A673 (cell line): ENCODE data around the gene PBRM1. TPM values are rescaled to one million over a fixed set of nuclear protein-coding genes. Genes with fewer than 3 reads are reported as not detected.

Experiments used
- BruUV-seq: library from RNA; stranded (reverse); fragments of 400-500 nt; replicated peaks from 2 replicates; lab custom pipeline; 2021; lab: Mats Ljungman, UMichigan
- CTCF ChIA-PET: fragments of 300-600 bp; sonication (Branson Sonifier 250); formaldehyde crosslinking; loops from one replicate; lab custom pipeline; 2022; ENCODE audit warnings: antibody characterized with exemption; lab: Charles Lee
- POLR2A ChIA-PET: fragments of 300-600 bp; sonication (Branson Sonifier 250); formaldehyde crosslinking; loops from one replicate; lab custom pipeline; 2022; ENCODE audit warnings: antibody characterized with exemption; ENCODE audit not compliant: low non-redundant PET; lab: Charles Lee
- DNase-seq: peaks from one replicate; pipeline ENCODE4 v3.0.0-alpha.2; 2015; ENCODE audit warnings: low spot score
- H3K27ac ChIP-seq: fragments of 200-600 bp; sonication (generic); 2 replicates; pipeline ENCODE4 v1.5.1; 2016; ENCODE audit warnings: mixed run types, low read depth, mild to moderate bottlenecking, mixed read lengths, antibody characterized with exemption, low read length; ENCODE audit not compliant: poor library complexity, severe bottlenecking
- H3K27me3 ChIP-seq: fragments of 200-600 bp; sonication (generic); replicated peaks from 2 replicates; pipeline ENCODE4 v1.6.1; 2017; ENCODE audit warnings: mixed run types, low read depth, mild to moderate bottlenecking, mixed read lengths, antibody characterized with exemption, low read length; ENCODE audit not compliant: insufficient read depth, poor library complexity
- H3K36me3 ChIP-seq: fragments of 200-600 bp; sonication (generic); 2 replicates; pipeline ENCODE4 v1.6.1; 2016; ENCODE audit warnings: mixed run types, mild to moderate bottlenecking, mixed read lengths, antibody characterized with exemption, low read length; ENCODE audit not compliant: insufficient read depth, poor library complexity, severe bottlenecking
- H3K4me1 ChIP-seq: fragments of 200-600 bp; sonication (generic); 2 replicates; pipeline ENCODE4 v1.6.1; 2017; ENCODE audit warnings: mixed run types, mild to moderate bottlenecking, mixed read lengths, antibody characterized with exemption, low read length; ENCODE audit not compliant: insufficient read depth, poor library complexity, severe bottlenecking
- H3K4me3 ChIP-seq: fragments of 200-600 bp; sonication (generic); 2 replicates; pipeline ENCODE4 v1.5.1; 2016; ENCODE audit warnings: low read depth, mixed run types, mild to moderate bottlenecking, mixed read lengths, low read length; ENCODE audit not compliant: poor library complexity, severe bottlenecking
- H3K9me3 ChIP-seq: fragments of 200-600 bp; sonication (generic); 2 replicates; pipeline ENCODE4 v1.6.1; 2016; ENCODE audit warnings: mixed run types, low read depth, mild to moderate bottlenecking, mixed read lengths, antibody characterized with exemption, low read length; ENCODE audit not compliant: poor library complexity, severe bottlenecking
- CTCF ChIP-seq: fragments of 300-800, 200-600 bp; sonication (generic); conservative IDR thresholded peaks from 2 replicates; pipeline ENCODE4 v1.5.1; 2017; ENCODE audit warnings: low read depth, mild to moderate bottlenecking, antibody characterized with exemption, low read length, moderate library complexity, mixed read lengths
- EZH2 ChIP-seq: fragments of 200-600 bp; sonication (generic); IDR thresholded peaks from 2 replicates; pipeline ENCODE4 v1.6.1; 2017; ENCODE audit warnings: borderline replicate concordance, low read depth, mild to moderate bottlenecking, mixed read lengths, antibody characterized with exemption, low read length; ENCODE audit not compliant: poor library complexity, severe bottlenecking
- intact Hi-C: fragments of 100-400 bp; cut with micrococcal nuclease; formaldehyde crosslinking; loops from one replicate; pipeline ENCODE4 v1.10.0; 2022; ENCODE audit not compliant: unreplicated experiment
- total RNA-seq: library from RNA; stranded (reverse); gene quantifications from 2 replicates; pipeline ENCODE4 v1.2.3, GENCODE V29; 2021

Gene PBRM1
- total RNA-seq, 1 experiment from 2014 or later = 65.0 TPM

- intact Hi-C loops = no loop called here
- BruUV-seq = no TSS peak
- no peaks in the 10 kb centered on the region for H3K4me1 ChIP-seq
- DNase-seq = no peak
- H3K27me3 ChIP-seq = no peaks in the 10 kb centered on the region
- ChIA-PET CTCF (no interaction called here), POLR2A (interaction anchor here (0.6 kb wide), 1 partner anchor 124 kb away, joined by 3 read pairs; no protein-coding TSS in a partner anchor)
- no peak overlapping the region for H3K27ac ChIP-seq
- H3K9me3 ChIP-seq = no peaks in the 10 kb centered on the region
- TF ChIP-seq EZH2 = no peak
- TF ChIP-seq CTCF = no peak
- H3K4me3 ChIP-seq = no peak overlapping the region
- H3K36me3 ChIP-seq = peaks cover 58% of the 10 kb centered on the region
These were observed 10.3 kb upstream of the PBRM1 start for GRCh38 chr3:52695798-52696671.

GRCh38 chr3:52694528-52695189 lies 8.9 kb upstream of the PBRM1 start:
- intact Hi-C loops = no loop called here
- Histone ChIP-seq H3K27me3 (no peaks in the 10 kb centered on the region), H3K9me3 (no peaks in the 10 kb centered on the region), H3K27ac (no peak overlapping the region), H3K4me1 (no peaks in the 10 kb centered on the region), H3K36me3 (peaks cover 71% of the 10 kb centered on the region), H3K4me3 (no peak overlapping the region)
- BruUV-seq = TSS peak; percentile 60
- POLR2A ChIA-PET = no interaction called here
- TF ChIP-seq CTCF (no peak), EZH2 (no peak)
- DNase-seq = no peak
- CTCF ChIA-PET = no interaction called here

- CTCF ChIA-PET = no interaction called here
These were observed 7.4 kb upstream of the PBRM1 start for GRCh38 chr3:52693071-52693470.

More at GRCh38 chr3:52693071-52693470, 7.4 kb upstream of the PBRM1 start:
- Histone ChIP-seq H3K4me3 (no peak overlapping the region), H3K27ac (no peak overlapping the region), H3K9me3 (no peaks in the 10 kb centered on the region), H3K4me1 (peaks cover under 1% of the 10 kb centered on the region), H3K27me3 (no peaks in the 10 kb centered on the region), H3K36me3 (peaks cover 87% of the 10 kb centered on the region)
- intact Hi-C loops = no loop called here
- BruUV-seq = no TSS peak
- TF ChIP-seq CTCF = no peak
- no peak for TF ChIP-seq EZH2
- POLR2A ChIA-PET = no interaction called here
- no peak for DNase-seq
